HepG2 (cell line): ENCODE data around the gene YWHAQ.

Experiments
- ETV5 ChIP-seq: IDR thresholded peaks from 2 replicates; pipeline ENCODE4 v1.6.1; 2018; ENCODE audit warnings: missing biosample characterization, missing genetic modification reagents, inconsistent platforms, borderline replicate concordance
- NFE2L2 ChIP-seq: fragments of 150-350 bp; IDR thresholded peaks from 2 replicates; pipeline ENCODE4 v1.6.1; 2014; ENCODE audit warnings: low read length
- NR2F1 ChIP-seq, 2 experiments: fragments of 450-650 bp in 1 of 2; formaldehyde crosslinking in 1 of 2; IDR thresholded peaks; 2 replicates each; pipeline versions ENCODE4 v1.5.0 to v1.6.1; 2016 to 2020; ENCODE audit warnings: mild to moderate bottlenecking in 1 of 2, missing compliant biosample characterization in 1 of 2, missing genetic modification reagents in 1 of 2, moderate library complexity in 1 of 2
- ZNF337 ChIP-seq: sonication (generic); formaldehyde crosslinking; IDR thresholded peaks from 2 replicates; pipeline ENCODE4 v1.5.1; 2020; ENCODE audit warnings: missing genetic modification reagents, low read depth, mild to moderate bottlenecking, borderline replicate concordance
- TF ChIP-seq, protein P1 (sequence below): sonication (generic); formaldehyde crosslinking; IDR thresholded peaks from 2 replicates; pipeline ENCODE4 v1.5.0; 2020; ENCODE audit warnings: mild to moderate bottlenecking, missing genetic modification reagents, moderate library complexity

DNA sequence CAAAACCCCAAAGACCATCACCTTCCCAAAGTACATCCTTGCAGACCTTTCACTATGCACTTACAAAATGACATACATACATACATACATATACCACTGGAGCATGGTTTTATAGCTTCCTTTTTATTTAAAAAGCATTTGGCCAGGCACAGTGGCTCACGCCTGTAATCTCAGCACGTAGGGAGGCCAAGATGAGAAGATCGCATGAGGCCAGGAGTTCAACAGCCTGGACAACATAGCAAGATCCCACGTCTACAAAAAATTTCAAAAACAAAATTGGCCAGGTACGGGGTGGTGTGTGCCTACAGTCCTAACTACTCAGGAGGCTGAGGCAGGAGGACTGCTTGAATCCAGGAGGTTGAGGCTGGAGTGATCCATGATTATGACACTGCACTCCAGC, 45.3 kb downstream of the YWHAQ start:
- TF ChIP-seq ZNF337 (CRISPR knock-in tag) (no peak), ETV5 (CRISPR knock-in tag) (no peak), NFE2L2 (no peak), NR2F1 (CRISPR knock-in tag; IDR thresholded peaks at IDR 0.05) (no peak)
- TF ChIP-seq, protein P1, sequence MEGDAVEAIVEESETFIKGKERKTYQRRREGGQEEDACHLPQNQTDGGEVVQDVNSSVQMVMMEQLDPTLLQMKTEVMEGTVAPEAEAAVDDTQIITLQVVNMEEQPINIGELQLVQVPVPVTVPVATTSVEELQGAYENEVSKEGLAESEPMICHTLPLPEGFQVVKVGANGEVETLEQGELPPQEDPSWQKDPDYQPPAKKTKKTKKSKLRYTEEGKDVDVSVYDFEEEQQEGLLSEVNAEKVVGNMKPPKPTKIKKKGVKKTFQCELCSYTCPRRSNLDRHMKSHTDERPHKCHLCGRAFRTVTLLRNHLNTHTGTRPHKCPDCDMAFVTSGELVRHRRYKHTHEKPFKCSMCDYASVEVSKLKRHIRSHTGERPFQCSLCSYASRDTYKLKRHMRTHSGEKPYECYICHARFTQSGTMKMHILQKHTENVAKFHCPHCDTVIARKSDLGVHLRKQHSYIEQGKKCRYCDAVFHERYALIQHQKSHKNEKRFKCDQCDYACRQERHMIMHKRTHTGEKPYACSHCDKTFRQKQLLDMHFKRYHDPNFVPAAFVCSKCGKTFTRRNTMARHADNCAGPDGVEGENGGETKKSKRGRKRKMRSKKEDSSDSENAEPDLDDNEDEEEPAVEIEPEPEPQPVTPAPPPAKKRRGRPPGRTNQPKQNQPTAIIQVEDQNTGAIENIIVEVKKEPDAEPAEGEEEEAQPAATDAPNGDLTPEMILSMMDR, result no peak
